Thyroid gland (tissue), 4 donors: ENCODE data around the gene SPATA25. TPM values are rescaled to one million over a fixed set of nuclear protein-coding genes. Genes with fewer than 3 reads are reported as not detected.

ENCODE experiments used
- DNase-seq, 2 donors: peaks; one replicate each; pipeline ENCODE4 v3.0.0-alpha.2; 2019
- H3K27ac ChIP-seq, 3 donors: fragments of 200-600 bp; sonication (generic); 1 replicate in 2 of 3; 2 replicates in 1 of 3; pipeline ENCODE4 v1.5.1; 2016 to 2019; ENCODE audit warnings: mild to moderate bottlenecking in 1 of 3, moderate library complexity in 1 of 3
- H3K27me3 ChIP-seq: fragments of 200-600 bp; sonication (generic); one replicate; pipeline ENCODE4 v1.5.1; 2019
- H3K36me3 ChIP-seq, 2 donors: fragments of 200-600 bp; sonication (generic); one replicate each; pipeline ENCODE4 v1.5.1; 2016 to 2019
- H3K4me1 ChIP-seq, 2 donors: fragments of 200-600 bp; sonication (generic); one replicate each; pipeline ENCODE4 v1.5.1; 2017 to 2019
- H3K4me3 ChIP-seq, 3 donors: fragments of 200-600 bp; sonication (generic); replicated peaks in 1 of 3; 1 replicate in 2 of 3; 2 replicates in 1 of 3; pipeline ENCODE4 v1.5.1; 2016; ENCODE audit warnings: mild to moderate bottlenecking in 1 of 3
- H3K9me3 ChIP-seq: fragments of 200-600 bp; sonication (generic); one replicate; pipeline ENCODE4 v1.5.1; 2017
- POLR2A ChIP-seq, 2 donors: fragments of 450-650 bp; IDR thresholded peaks; one replicate each; pipeline ENCODE4 v1.6.1; 2017; ENCODE audit warnings: antibody characterized with exemption in 2 of 2, mild to moderate bottlenecking in 2 of 2, moderate library complexity in 1 of 2
- WGBS, 2 donors: methylation state at CpG; one replicate each; pipeline ENCODE4 v1.1.5; 2017; 5-methylcytosine and 5-hydroxymethylcytosine counted together
- intact Hi-C: fragments of 100-400 bp; cut with DNase I; formaldehyde crosslinking; loops from one replicate; pipeline ENCODE4 v1.15.1; 2023
- total RNA-seq, 4 donors: library from RNA; depleted of rRNA; stranded (reverse); fragments of >200 nt; gene quantifications; one replicate each; pipeline ENCODE4 v1.2.3, GENCODE V29; 2016
- TF ChIP-seq, protein P1 (sequence below), 6 experiments: fragments of 200-600 bp in 3 of 6; fragments of 450-650 bp in 3 of 6; sonication (generic) in 3 of 6; IDR thresholded peaks; one replicate each; pipeline ENCODE4 v1.5.1; 2016 to 2019; ENCODE audit warnings: antibody characterized with exemption in 6 of 6, mild to moderate bottlenecking in 2 of 6, inconsistent platforms in 1 of 6, moderate library complexity in 1 of 6

The SPATA25 gene
- total RNA-seq, 4 donors from 2014 or later = 3.0 to 8.8 (median 5.0) TPM; not detected in 1

DNA sequence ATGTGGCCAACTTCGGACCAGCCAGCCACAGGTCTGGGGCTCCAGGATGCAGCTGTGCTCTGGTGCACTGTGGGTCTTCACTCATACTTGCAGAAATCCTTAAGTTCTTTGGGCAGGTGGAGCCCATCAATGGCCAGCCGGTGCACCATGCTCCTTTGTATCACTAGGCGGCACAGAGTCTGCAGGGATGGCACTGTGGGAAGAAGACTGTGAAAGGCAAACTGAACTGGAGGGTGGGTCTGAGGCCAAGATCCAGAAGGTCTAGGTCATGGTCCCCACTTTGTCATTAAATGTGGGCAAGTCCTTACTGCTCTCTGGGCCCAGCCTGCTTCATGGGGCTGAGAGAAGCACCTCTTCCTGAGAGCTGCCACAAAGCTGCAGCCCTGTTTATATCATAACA lies 1.3 kb upstream of the SPATA25 start:
- Histone ChIP-seq H3K36me3 (peaks cover 4 to 5% of the 10 kb centered on the region in 2 donors), H3K9me3 (no peaks in the 10 kb centered on the region), H3K27ac (no peak overlapping the region), H3K4me1 (peaks cover 10 to 28% of the 10 kb centered on the region in 2 donors), H3K4me3 (no peak overlapping the region), H3K27me3 (no peaks in the 10 kb centered on the region)
- TF ChIP-seq, protein P1, sequence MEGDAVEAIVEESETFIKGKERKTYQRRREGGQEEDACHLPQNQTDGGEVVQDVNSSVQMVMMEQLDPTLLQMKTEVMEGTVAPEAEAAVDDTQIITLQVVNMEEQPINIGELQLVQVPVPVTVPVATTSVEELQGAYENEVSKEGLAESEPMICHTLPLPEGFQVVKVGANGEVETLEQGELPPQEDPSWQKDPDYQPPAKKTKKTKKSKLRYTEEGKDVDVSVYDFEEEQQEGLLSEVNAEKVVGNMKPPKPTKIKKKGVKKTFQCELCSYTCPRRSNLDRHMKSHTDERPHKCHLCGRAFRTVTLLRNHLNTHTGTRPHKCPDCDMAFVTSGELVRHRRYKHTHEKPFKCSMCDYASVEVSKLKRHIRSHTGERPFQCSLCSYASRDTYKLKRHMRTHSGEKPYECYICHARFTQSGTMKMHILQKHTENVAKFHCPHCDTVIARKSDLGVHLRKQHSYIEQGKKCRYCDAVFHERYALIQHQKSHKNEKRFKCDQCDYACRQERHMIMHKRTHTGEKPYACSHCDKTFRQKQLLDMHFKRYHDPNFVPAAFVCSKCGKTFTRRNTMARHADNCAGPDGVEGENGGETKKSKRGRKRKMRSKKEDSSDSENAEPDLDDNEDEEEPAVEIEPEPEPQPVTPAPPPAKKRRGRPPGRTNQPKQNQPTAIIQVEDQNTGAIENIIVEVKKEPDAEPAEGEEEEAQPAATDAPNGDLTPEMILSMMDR (IDR thresholded peaks at IDR 0.05) = no peak
- TF ChIP-seq POLR2A (IDR thresholded peaks at IDR 0.05) = no peak
- 83 to 96% methylated on average over 2 to 3 of the region's 3 CpGs for WGBS, 2 donors
- no peak for DNase-seq
- intact Hi-C loops = no loop called here

DNA sequence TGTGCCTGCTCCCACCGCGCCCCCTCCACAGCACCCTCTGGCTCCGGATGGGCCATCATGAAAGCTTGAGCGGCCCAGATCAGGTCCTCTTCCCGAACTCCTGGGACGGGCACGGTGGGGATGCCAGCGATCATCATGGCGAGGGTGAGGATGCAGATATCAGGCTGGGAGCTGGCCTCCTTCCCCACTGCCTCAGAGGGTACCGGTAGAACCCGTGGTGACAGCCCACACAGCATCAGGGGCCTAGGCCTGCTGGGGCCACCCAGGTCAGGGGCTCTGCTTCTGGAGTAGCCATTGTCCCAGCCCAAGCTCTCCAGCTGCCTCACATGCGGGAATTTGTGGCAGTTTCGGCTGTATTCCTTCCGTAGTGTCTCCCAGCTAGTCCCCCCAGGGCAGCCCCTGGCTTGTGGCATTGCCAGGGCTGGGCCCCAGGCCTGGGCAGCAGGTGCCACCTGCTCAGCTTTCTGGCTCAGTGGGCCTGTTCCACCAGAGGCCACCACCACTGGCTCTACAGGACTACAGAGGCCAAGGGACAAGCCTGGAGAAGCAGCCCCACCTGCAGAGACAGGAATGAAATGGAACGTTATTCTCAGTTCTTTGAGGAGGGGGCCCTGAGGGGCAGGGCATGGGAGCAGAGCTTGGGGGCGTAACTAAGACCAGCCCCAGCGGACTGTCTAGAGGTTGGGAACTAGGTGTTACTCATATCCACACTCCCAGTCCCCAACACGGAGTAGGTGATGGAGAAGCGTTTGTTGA lies 654 bp downstream of the SPATA25 start:
- no peak for DNase-seq
- 93 to 95% methylated on average over 12 to 15 of the region's 19 CpGs for WGBS, 2 donors
- Histone ChIP-seq H3K9me3 (no peaks in the 10 kb centered on the region), H3K27ac (no peak overlapping the region), H3K4me3 (no peak overlapping the region), H3K4me1 (peaks cover 8 to 23% of the 10 kb centered on the region in 2 donors), H3K27me3 (no peaks in the 10 kb centered on the region), H3K36me3 (peaks cover 9 to 14% of the 10 kb centered on the region in 2 donors)
- TF ChIP-seq POLR2A (IDR thresholded peaks at IDR 0.05) = no peak
- TF ChIP-seq, protein P1 (IDR thresholded peaks at IDR 0.05) = no peak
- intact Hi-C loops = no loop called here

DNA sequence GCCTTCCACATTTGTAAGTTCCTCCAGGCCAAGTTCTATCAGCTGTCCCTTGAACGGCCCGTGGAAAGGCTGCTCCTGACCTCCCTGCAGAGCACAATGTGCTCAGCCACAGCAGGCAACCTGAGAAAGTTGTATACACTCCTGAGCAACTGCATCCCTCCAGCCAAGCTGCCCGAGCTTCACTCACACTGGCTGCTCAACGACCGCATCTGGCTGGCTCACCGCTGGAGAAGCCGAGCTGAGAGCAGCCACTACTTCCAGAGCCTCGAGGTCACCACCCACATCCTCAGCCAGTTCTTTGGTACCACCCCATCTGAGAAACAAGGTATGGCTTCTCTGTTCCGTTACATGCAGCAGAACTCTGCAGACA lies 4.3 kb downstream of the SPATA25 start:
- Histone ChIP-seq H3K36me3 (peaks cover 9 to 18% of the 10 kb centered on the region in 2 donors), H3K4me3 (no peak overlapping the region), H3K4me1 (peaks cover 9 to 21% of the 10 kb centered on the region in 2 donors), H3K27me3 (no peaks in the 10 kb centered on the region), H3K9me3 (no peaks in the 10 kb centered on the region), H3K27ac (no peak overlapping the region)
- no peak for DNase-seq
- 81 to 86% methylated on average over 8 to 9 of the region's 9 CpGs for WGBS, 2 donors
- TF ChIP-seq, protein P1 (IDR thresholded peaks at IDR 0.05) = no peak
- no peak for TF ChIP-seq POLR2A (IDR thresholded peaks at IDR 0.05)
- intact Hi-C loops = no loop called here

DNA sequence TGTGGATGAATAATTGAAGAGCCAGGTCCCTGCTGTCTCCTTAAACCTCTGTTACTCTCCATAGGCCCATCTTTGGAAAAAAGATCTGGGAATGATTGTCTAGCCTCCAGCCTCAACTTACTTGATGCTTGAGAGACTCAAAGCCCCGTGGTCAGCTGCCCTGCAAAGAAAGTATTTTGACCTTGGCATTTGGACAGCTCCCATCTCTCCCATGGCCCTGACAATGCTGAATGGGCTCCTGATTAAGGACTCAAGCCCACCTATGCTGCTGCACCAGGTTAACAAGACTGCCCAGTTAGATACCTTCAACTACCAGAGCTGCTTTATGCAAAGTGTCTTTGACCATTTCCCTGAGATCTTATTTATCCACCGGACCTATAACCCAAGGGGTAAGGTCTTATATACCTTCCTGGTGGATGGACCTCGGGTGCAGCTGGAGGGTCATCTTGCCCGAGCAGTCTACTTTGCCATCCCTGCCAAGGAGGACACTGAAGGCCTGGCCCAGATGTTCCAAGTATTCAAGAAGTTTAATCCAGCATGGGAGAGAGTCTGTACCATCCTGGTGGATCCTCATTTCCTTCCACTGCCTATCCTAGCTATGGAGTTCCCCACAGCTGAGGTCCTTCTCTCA lies 4.8 kb downstream of the SPATA25 start:
- no peak for TF ChIP-seq POLR2A (IDR thresholded peaks at IDR 0.05)
- TF ChIP-seq, protein P1 (IDR thresholded peaks at IDR 0.05) = no peak
- Histone ChIP-seq H3K4me3 (no peak overlapping the region), H3K27ac (no peak overlapping the region), H3K27me3 (no peaks in the 10 kb centered on the region), H3K9me3 (no peaks in the 10 kb centered on the region), H3K36me3 (peaks cover 9 to 23% of the 10 kb centered on the region in 2 donors), H3K4me1 (peaks cover 9 to 21% of the 10 kb centered on the region in 2 donors)
- WGBS, 2 donors = 84 to 89% methylated on average over 4 of the region's 4 CpGs
- DNase-seq = no peak
- intact Hi-C loops = no loop called here
